GM18861 (cell line): ENCODE measurements around the gene ATP5PB.

Source experiments
- ATAC-seq: cut with Tn5 transposase; IDR thresholded peaks from one replicate; pipeline ENCODE4 v1.9.1; 2021; ENCODE audit not compliant: unreplicated experiment

Gene ATP5PB

GRCh38 chr1:111448918-111449702 is at the start of gene ATP5PB, which contains the start of gene WDR77:
Gene ATP5PB, plus strand, starts transcription at chr1:111449464. Its CDS starts 78 bp downstream, at chr1:111449542.
Gene WDR77, minus strand, starts transcription at chr1:111449256. Its CDS starts 87 bp downstream, at chr1:111449169.
- ATAC-seq: peak; percentile 94

- ATAC-seq: no peak
These were observed 49.3 kb upstream of the ATP5PB start for GRCh38 chr1:111399792-111400610.

- no peak for ATAC-seq
These were observed 47.2 kb upstream of the ATP5PB start for GRCh38 chr1:111402083-111402482.

GRCh38 chr1:111404588-111404987 is 44.7 kb upstream of the ATP5PB start:
- no peak for ATAC-seq

GRCh38 chr1:111406321-111406768 is 42.9 kb upstream of the ATP5PB start:
- ATAC-seq: peak; percentile 88

- no peak for ATAC-seq
These were observed 42.0 kb upstream of the ATP5PB start for GRCh38 chr1:111407301-111407700.

- no peak for ATAC-seq
These were observed 36.4 kb upstream of the ATP5PB start for GRCh38 chr1:111412839-111413238.

GRCh38 chr1:111414756-111415155 is 34.5 kb upstream of the ATP5PB start:
- no peak for ATAC-seq

- no peak for ATAC-seq
These were observed 33.8 kb upstream of the ATP5PB start for GRCh38 chr1:111415461-111415860.

GRCh38 chr1:111417755-111418154 is 31.5 kb upstream of the ATP5PB start:
- no peak for ATAC-seq

- no peak for ATAC-seq
These were observed 30.2 kb upstream of the ATP5PB start for GRCh38 chr1:111419037-111419436.

- no peak for ATAC-seq
These were observed 28.9 kb upstream of the ATP5PB start for GRCh38 chr1:111420377-111420776.

- ATAC-seq: no peak
These were observed 26.5 kb upstream of the ATP5PB start for GRCh38 chr1:111422546-111423391.

GRCh38 chr1:111424281-111424680 is 25.0 kb upstream of the ATP5PB start:
- no peak for ATAC-seq

- no peak for ATAC-seq
These were observed 12.5 kb upstream of the ATP5PB start for GRCh38 chr1:111436726-111437125.

GRCh38 chr1:111439461-111440351 is 9.6 kb upstream of the ATP5PB start:
- ATAC-seq: no peak

- no peak for ATAC-seq
These were observed 7.6 kb upstream of the ATP5PB start for GRCh38 chr1:111441573-111442192.

GRCh38 chr1:111442457-111442856 is 6.8 kb upstream of the ATP5PB start:
- ATAC-seq: no peak

GRCh38 chr1:111444031-111444430 is 5.2 kb upstream of the ATP5PB start:
- ATAC-seq: no peak

- no peak for ATAC-seq
These were observed 2.7 kb upstream of the ATP5PB start for GRCh38 chr1:111446546-111446945.
